ENCODE data around the gene SIX5. TPM values are rescaled to one million over a fixed set of nuclear protein-coding genes. Genes with fewer than 3 reads are reported as not detected.

Gene SIX5
- total and polyA plus RNA-seq, 9 of the 15 experiments (the other 6 are each of a cell fraction or from before 2014, with no cell fraction given), result 1.4 to 17.2 (median 7.4) TPM; not detected in 2

GRCh38 chr19:45767881-45768654 is 984 bp downstream of the SIX5 start (continued):
- TF ChIP-seq ATF6 (CRISPR knock-in tag; IDR thresholded peaks at IDR 0.05) (no peak), SMAD4 (CRISPR knock-in tag; conservative IDR thresholded peaks at IDR 0.05) (peak; percentile 45; the same call in 1 of the 2 replicates), SNRNP70 (optimal IDR thresholded peaks at IDR 0.05; ENCODE audit: low read depth, low read length) (no peak), RBBP5 (IDR thresholded peaks at IDR 0.05; ENCODE audit: borderline replicate concordance, insufficient read depth, low read length, poor library complexity, severe bottlenecking) (peak; percentile 78), ZFP91 (CRISPR knock-in tag; IDR thresholded peaks at IDR 0.05) (no peak), RBM17 (IDR thresholded peaks at IDR 0.05; ENCODE audit: borderline replicate concordance, low read depth, low read length) (no peak), ZNF431 (CRISPR knock-in tag; IDR thresholded peaks at IDR 0.05) (peak; percentile 65), ZNF24 (IDR thresholded peaks at IDR 0.05) (0 out of 2 replicates have a peak, but pooled peaks have one; percentile 33), RBM39 (optimal IDR thresholded peaks at IDR 0.05; ENCODE audit: low read depth, low read length) (no peak), HDAC6 (IDR thresholded peaks at IDR 0.05; ENCODE audit: low read depth, low read length) (peak; percentile 85; the same call in 1 of the 2 replicates), MNT (conservative IDR thresholded peaks at IDR 0.05) (no peak), LEF1 (IDR thresholded peaks at IDR 0.05) (no peak), ATF2 (CRISPR knock-in tag; IDR thresholded peaks at IDR 0.05) (no peak), TFE3 (CRISPR knock-in tag; IDR thresholded peaks at IDR 0.05) (no peak), ZNF121 (CRISPR knock-in tag; conservative IDR thresholded peaks at IDR 0.05) (no peak), ZBTB12 (CRISPR knock-in tag; IDR thresholded peaks at IDR 0.05) (no peak), PRMT5 (CRISPR knock-in tag; IDR thresholded peaks at IDR 0.05) (no peak), ERF (CRISPR knock-in tag; IDR thresholded peaks at IDR 0.05) (peak; percentile 35; the same call in 1 of the 2 replicates)
